Measurements from ENCODE around the gene SLC5A10.
"Not testable (repeated sequence)": the region's sequence is repeated elsewhere in the genome, so short reads cannot be mapped to it uniquely, and the experiment has no call there.

SLC5A10 gene

GRCh38 chr17:19040350-19040749 is 88.4 kb downstream of the SLC5A10 start:
- WGBS (ENCODE audit: insufficient coverage), result no CpG with 5 or more reads among the region's 9 CpGs
- H3K4me3 ChIP-seq (ENCODE audit: control insufficient read depth in 1 of 7, extremely low read depth in 1 of 7, insufficient read depth in 4 of 7, low read depth in 2 of 7, low read length in 6 of 7); CTCF ChIA-PET; H3K27ac ChIP-seq (ENCODE audit: insufficient read depth in 1 of 2, low read depth in 1 of 2, low read length in 2 of 2, poor library complexity in 1 of 2, severe bottlenecking in 2 of 2); H3K36me3 ChIP-seq (ENCODE audit: control insufficient read depth in 4 of 4, insufficient read depth in 4 of 4, low read length in 3 of 4); H3K4me1 ChIP-seq (ENCODE audit: control extremely low read depth in 1 of 4, control insufficient read depth in 4 of 4, insufficient read depth in 4 of 4, low read length in 3 of 4); H3K27me3 ChIP-seq (replicated peaks in 2 of 5; ENCODE audit: control insufficient read depth in 4 of 5, insufficient read depth in 5 of 5, low read length in 4 of 5); H3K9me3 ChIP-seq (ENCODE audit: control extremely low read depth in 1 of 5, control insufficient read depth in 4 of 5, insufficient read depth in 2 of 5, low read depth in 1 of 5, low read length in 4 of 5); DNase-seq; POLR2A ChIA-PET: not testable (repeated sequence)

DNA sequence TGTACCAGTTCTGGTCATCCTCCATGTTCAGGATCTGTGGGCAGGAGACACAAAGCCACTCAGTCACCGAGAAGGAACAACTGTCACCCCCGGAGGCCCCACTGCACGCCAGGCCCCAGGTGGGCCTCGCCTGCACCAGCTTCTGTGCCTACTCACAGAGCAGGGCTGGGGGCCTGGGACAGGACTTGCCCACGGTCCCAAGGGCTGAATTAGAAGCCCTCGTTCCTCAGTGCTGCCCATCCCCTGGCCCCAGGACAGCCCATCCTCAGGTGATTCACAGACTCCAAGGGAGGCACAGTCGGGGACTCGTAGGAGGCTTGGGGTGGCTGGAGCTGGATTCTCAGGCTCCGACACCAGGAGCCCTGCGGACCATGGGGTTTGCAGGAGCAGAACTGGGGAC is 89.9 kb downstream of the SLC5A10 start:
- H3K4me1 ChIP-seq (ENCODE audit: control extremely low read depth in 1 of 4, control insufficient read depth in 4 of 4, insufficient read depth in 4 of 4, low read length in 3 of 4); DNase-seq; H3K36me3 ChIP-seq (ENCODE audit: control insufficient read depth in 4 of 4, insufficient read depth in 4 of 4, low read length in 3 of 4); H3K27me3 ChIP-seq (replicated peaks in 2 of 5; ENCODE audit: control insufficient read depth in 4 of 5, insufficient read depth in 5 of 5, low read length in 4 of 5); H3K4me3 ChIP-seq (ENCODE audit: control insufficient read depth in 1 of 7, extremely low read depth in 1 of 7, insufficient read depth in 4 of 7, low read depth in 2 of 7, low read length in 6 of 7); POLR2A ChIA-PET; CTCF ChIA-PET; H3K9me3 ChIP-seq (ENCODE audit: control extremely low read depth in 1 of 5, control insufficient read depth in 4 of 5, insufficient read depth in 2 of 5, low read depth in 1 of 5, low read length in 4 of 5); H3K27ac ChIP-seq (ENCODE audit: insufficient read depth in 1 of 2, low read depth in 1 of 2, low read length in 2 of 2, poor library complexity in 1 of 2, severe bottlenecking in 2 of 2): not testable (repeated sequence)
- WGBS (ENCODE audit: insufficient coverage), result no CpG with 5 or more reads among the region's 10 CpGs

- H3K4me3 ChIP-seq (ENCODE audit: control insufficient read depth in 1 of 7, extremely low read depth in 1 of 7, insufficient read depth in 4 of 7, low read depth in 2 of 7, low read length in 6 of 7); H3K4me1 ChIP-seq (ENCODE audit: control extremely low read depth in 1 of 4, control insufficient read depth in 4 of 4, insufficient read depth in 4 of 4, low read length in 3 of 4); H3K27ac ChIP-seq (ENCODE audit: insufficient read depth in 1 of 2, low read depth in 1 of 2, low read length in 2 of 2, poor library complexity in 1 of 2, severe bottlenecking in 2 of 2); POLR2A ChIA-PET; H3K27me3 ChIP-seq (replicated peaks in 2 of 5; ENCODE audit: control insufficient read depth in 4 of 5, insufficient read depth in 5 of 5, low read length in 4 of 5); DNase-seq; CTCF ChIA-PET; H3K9me3 ChIP-seq (ENCODE audit: control extremely low read depth in 1 of 5, control insufficient read depth in 4 of 5, insufficient read depth in 2 of 5, low read depth in 1 of 5, low read length in 4 of 5); H3K36me3 ChIP-seq (ENCODE audit: control insufficient read depth in 4 of 4, insufficient read depth in 4 of 4, low read length in 3 of 4): not testable (repeated sequence)
- WGBS (ENCODE audit: insufficient coverage), result no CpG with 5 or more reads among the region's 14 CpGs
Observed at GRCh38 chr17:19042369-19042768, 90.4 kb downstream of the SLC5A10 start.

GRCh38 chr17:19043032-19043431 is 91.1 kb downstream of the SLC5A10 start:
- not testable (repeated sequence) for H3K27ac ChIP-seq (ENCODE audit: insufficient read depth in 1 of 2, low read depth in 1 of 2, low read length in 2 of 2, poor library complexity in 1 of 2, severe bottlenecking in 2 of 2)

DNA sequence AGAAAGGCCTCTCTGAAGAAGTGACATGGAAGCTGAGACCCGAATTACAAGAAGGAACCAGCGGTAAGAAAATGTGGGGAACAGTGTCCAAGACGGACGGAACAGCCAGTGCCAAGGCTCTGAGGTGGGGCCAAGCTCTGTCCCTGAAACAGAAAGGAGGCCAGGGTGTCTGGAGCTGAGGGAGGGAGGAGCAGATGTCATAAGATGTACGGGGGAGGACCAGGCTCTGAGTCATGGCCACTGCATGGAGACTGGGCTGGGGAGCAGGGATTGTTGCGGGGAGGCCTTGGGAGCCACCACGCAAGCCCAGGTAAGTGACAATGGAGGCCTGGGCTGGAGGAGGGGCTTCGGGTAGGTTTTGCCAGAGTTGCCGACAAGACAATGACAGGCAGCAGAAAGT is 92.7 kb downstream of the SLC5A10 start:
- H3K27me3 ChIP-seq (replicated peaks in 2 of 5; ENCODE audit: control insufficient read depth in 4 of 5, insufficient read depth in 5 of 5, low read length in 4 of 5); H3K9me3 ChIP-seq (ENCODE audit: control extremely low read depth in 1 of 5, control insufficient read depth in 4 of 5, insufficient read depth in 2 of 5, low read depth in 1 of 5, low read length in 4 of 5); H3K4me1 ChIP-seq (ENCODE audit: control extremely low read depth in 1 of 4, control insufficient read depth in 4 of 4, insufficient read depth in 4 of 4, low read length in 3 of 4); DNase-seq; CTCF ChIA-PET; POLR2A ChIA-PET; H3K27ac ChIP-seq (ENCODE audit: insufficient read depth in 1 of 2, low read depth in 1 of 2, low read length in 2 of 2, poor library complexity in 1 of 2, severe bottlenecking in 2 of 2); H3K4me3 ChIP-seq (ENCODE audit: control insufficient read depth in 1 of 7, extremely low read depth in 1 of 7, insufficient read depth in 4 of 7, low read depth in 2 of 7, low read length in 6 of 7); H3K36me3 ChIP-seq (ENCODE audit: control insufficient read depth in 4 of 4, insufficient read depth in 4 of 4, low read length in 3 of 4): not testable (repeated sequence)
- WGBS (ENCODE audit: insufficient coverage), result no CpG with 5 or more reads among the region's 9 CpGs

More at GRCh38 chr17:19043032-19043431, 91.1 kb downstream of the SLC5A10 start:
- DNase-seq; H3K9me3 ChIP-seq (ENCODE audit: control extremely low read depth in 1 of 5, control insufficient read depth in 4 of 5, insufficient read depth in 2 of 5, low read depth in 1 of 5, low read length in 4 of 5); CTCF ChIA-PET; POLR2A ChIA-PET; H3K36me3 ChIP-seq (ENCODE audit: control insufficient read depth in 4 of 4, insufficient read depth in 4 of 4, low read length in 3 of 4); H3K4me3 ChIP-seq (ENCODE audit: control insufficient read depth in 1 of 7, extremely low read depth in 1 of 7, insufficient read depth in 4 of 7, low read depth in 2 of 7, low read length in 6 of 7); H3K27me3 ChIP-seq (replicated peaks in 2 of 5; ENCODE audit: control insufficient read depth in 4 of 5, insufficient read depth in 5 of 5, low read length in 4 of 5); H3K4me1 ChIP-seq (ENCODE audit: control extremely low read depth in 1 of 4, control insufficient read depth in 4 of 4, insufficient read depth in 4 of 4, low read length in 3 of 4): not testable (repeated sequence)
- no CpG with 5 or more reads among the region's 8 CpGs for WGBS (ENCODE audit: insufficient coverage)

DNA sequence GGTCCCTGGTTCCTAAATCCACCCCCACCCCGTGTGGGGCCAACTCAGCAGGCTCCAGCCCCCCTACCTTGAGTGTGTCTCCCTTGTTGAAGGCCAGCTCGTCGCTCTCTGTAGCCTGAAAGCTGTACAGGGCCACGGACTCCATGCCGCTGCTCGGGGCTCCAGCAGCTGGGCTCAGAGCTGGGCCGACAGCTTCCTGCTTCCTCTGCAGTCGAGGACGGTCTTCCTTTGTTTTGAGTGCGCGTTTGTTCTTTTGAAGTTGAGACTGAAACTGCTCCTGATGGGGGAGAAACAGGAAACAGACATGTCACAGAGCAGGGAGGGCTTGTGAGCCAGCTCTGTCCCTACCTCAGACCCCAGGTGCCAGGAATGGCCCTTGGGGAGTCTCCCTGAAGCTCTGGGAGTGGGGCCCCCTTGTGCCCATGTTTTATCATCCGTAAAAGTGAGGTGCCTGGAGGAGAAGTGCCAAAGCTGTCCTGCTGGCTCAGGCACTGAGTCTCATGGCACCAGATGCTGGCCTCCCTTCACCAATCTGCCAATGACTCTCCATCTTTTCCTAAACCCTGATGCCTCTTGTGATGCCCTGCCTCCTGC is 94.9 kb downstream of the SLC5A10 start, which contains the start of gene GRAP:
Gene GRAP (minus strand): TSS at position 176 of the 594 bp plus-strand sequence. CDS start 31 bp downstream, at position 145.
- H3K27me3 ChIP-seq (replicated peaks in 2 of 5; ENCODE audit: control insufficient read depth in 4 of 5, insufficient read depth in 5 of 5, low read length in 4 of 5); POLR2A ChIA-PET; CTCF ChIA-PET; H3K27ac ChIP-seq (ENCODE audit: insufficient read depth in 1 of 2, low read depth in 1 of 2, low read length in 2 of 2, poor library complexity in 1 of 2, severe bottlenecking in 2 of 2); H3K4me1 ChIP-seq (ENCODE audit: control extremely low read depth in 1 of 4, control insufficient read depth in 4 of 4, insufficient read depth in 4 of 4, low read length in 3 of 4); DNase-seq; H3K36me3 ChIP-seq (ENCODE audit: control insufficient read depth in 4 of 4, insufficient read depth in 4 of 4, low read length in 3 of 4); H3K9me3 ChIP-seq (ENCODE audit: control extremely low read depth in 1 of 5, control insufficient read depth in 4 of 5, insufficient read depth in 2 of 5, low read depth in 1 of 5, low read length in 4 of 5); H3K4me3 ChIP-seq (ENCODE audit: control insufficient read depth in 1 of 7, extremely low read depth in 1 of 7, insufficient read depth in 4 of 7, low read depth in 2 of 7, low read length in 6 of 7): not testable (repeated sequence)
- WGBS (ENCODE audit: insufficient coverage), result no CpG with 5 or more reads among the region's 12 CpGs

GRCh38 chr17:19047510-19047909 is 95.5 kb downstream of the SLC5A10 start:
- H3K27ac ChIP-seq (ENCODE audit: insufficient read depth in 1 of 2, low read depth in 1 of 2, low read length in 2 of 2, poor library complexity in 1 of 2, severe bottlenecking in 2 of 2); CTCF ChIA-PET; DNase-seq; H3K4me3 ChIP-seq (ENCODE audit: control insufficient read depth in 1 of 7, extremely low read depth in 1 of 7, insufficient read depth in 4 of 7, low read depth in 2 of 7, low read length in 6 of 7); POLR2A ChIA-PET; H3K4me1 ChIP-seq (ENCODE audit: control extremely low read depth in 1 of 4, control insufficient read depth in 4 of 4, insufficient read depth in 4 of 4, low read length in 3 of 4); H3K27me3 ChIP-seq (replicated peaks in 2 of 5; ENCODE audit: control insufficient read depth in 4 of 5, insufficient read depth in 5 of 5, low read length in 4 of 5); H3K36me3 ChIP-seq (ENCODE audit: control insufficient read depth in 4 of 4, insufficient read depth in 4 of 4, low read length in 3 of 4); H3K9me3 ChIP-seq (ENCODE audit: control extremely low read depth in 1 of 5, control insufficient read depth in 4 of 5, insufficient read depth in 2 of 5, low read depth in 1 of 5, low read length in 4 of 5): not testable (repeated sequence)
- no CpG with 5 or more reads among the region's 7 CpGs for WGBS (ENCODE audit: insufficient coverage)

Data from common myeloid progenitor, CD34-positive (primary cell).